GM13977 (cell line): ENCODE measurements around the gene CCNA2.

Experiments used
- DNase-seq: peaks from one replicate; pipeline ENCODE4 v3.0.0; 2012; ENCODE audit warnings: low spot score
- in situ Hi-C: fragments of 300-500 bp; cut with MboI; formaldehyde crosslinking; loops from one replicate; pipeline ENCODE4 v1.12.0; 2022; ENCODE audit warnings: low sequenced_read_pairs, low pct_unique_long_range_greater_than_20kb, mixed read lengths, inconsistent platforms; ENCODE audit not compliant: unreplicated experiment
- TF ChIP-seq, protein P1 (sequence below): IDR thresholded peaks from 2 replicates; pipeline ENCODE4 v1.5.1; 2012; ENCODE audit warnings: mild to moderate bottlenecking, control low read depth; ENCODE audit not compliant: insufficient read depth; ENCODE audit errors: extremely low read depth, missing control alignments

The CCNA2 gene

DNA sequence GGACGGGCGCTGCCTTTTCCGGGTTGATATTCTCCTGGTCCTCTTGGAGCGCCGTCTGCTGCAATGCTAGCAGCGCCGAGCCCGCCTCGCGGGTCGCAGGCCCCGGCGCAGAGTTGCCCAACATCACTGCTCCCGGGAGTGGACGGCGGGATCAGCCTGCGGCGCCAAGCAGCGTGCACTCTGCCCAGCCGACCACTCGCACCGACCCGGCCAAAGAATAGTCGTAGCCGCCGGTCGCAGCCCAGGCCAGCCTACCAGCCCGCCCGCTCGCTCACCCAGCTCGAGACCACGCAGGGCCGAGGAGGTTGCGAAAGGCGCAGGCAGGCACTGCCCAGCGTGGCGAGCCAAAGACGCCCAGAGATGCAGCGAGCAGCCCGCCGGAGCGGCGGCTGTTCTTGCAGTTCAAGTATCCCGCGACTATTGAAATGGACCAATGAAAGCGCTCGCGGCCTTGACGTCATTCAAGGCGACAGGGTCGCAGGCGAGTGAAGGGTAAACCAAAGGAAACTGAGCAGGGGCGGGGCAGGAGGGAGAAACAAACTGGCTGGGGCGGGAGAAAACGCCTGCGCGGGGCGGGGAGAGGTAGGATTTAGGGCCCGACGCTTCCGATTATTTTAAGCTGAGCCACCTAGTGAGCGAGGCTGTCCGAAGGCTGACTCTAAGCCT is at the start of gene CCNA2:
Gene CCNA2 (minus strand): TSS at position 379 of the 666 bp plus-strand sequence. CDS start 255 bp downstream, at position 124.
- TF ChIP-seq, protein P1, sequence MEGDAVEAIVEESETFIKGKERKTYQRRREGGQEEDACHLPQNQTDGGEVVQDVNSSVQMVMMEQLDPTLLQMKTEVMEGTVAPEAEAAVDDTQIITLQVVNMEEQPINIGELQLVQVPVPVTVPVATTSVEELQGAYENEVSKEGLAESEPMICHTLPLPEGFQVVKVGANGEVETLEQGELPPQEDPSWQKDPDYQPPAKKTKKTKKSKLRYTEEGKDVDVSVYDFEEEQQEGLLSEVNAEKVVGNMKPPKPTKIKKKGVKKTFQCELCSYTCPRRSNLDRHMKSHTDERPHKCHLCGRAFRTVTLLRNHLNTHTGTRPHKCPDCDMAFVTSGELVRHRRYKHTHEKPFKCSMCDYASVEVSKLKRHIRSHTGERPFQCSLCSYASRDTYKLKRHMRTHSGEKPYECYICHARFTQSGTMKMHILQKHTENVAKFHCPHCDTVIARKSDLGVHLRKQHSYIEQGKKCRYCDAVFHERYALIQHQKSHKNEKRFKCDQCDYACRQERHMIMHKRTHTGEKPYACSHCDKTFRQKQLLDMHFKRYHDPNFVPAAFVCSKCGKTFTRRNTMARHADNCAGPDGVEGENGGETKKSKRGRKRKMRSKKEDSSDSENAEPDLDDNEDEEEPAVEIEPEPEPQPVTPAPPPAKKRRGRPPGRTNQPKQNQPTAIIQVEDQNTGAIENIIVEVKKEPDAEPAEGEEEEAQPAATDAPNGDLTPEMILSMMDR = no peak
- peak; percentile 96 for DNase-seq
- in situ Hi-C loops = no loop called here

DNA sequence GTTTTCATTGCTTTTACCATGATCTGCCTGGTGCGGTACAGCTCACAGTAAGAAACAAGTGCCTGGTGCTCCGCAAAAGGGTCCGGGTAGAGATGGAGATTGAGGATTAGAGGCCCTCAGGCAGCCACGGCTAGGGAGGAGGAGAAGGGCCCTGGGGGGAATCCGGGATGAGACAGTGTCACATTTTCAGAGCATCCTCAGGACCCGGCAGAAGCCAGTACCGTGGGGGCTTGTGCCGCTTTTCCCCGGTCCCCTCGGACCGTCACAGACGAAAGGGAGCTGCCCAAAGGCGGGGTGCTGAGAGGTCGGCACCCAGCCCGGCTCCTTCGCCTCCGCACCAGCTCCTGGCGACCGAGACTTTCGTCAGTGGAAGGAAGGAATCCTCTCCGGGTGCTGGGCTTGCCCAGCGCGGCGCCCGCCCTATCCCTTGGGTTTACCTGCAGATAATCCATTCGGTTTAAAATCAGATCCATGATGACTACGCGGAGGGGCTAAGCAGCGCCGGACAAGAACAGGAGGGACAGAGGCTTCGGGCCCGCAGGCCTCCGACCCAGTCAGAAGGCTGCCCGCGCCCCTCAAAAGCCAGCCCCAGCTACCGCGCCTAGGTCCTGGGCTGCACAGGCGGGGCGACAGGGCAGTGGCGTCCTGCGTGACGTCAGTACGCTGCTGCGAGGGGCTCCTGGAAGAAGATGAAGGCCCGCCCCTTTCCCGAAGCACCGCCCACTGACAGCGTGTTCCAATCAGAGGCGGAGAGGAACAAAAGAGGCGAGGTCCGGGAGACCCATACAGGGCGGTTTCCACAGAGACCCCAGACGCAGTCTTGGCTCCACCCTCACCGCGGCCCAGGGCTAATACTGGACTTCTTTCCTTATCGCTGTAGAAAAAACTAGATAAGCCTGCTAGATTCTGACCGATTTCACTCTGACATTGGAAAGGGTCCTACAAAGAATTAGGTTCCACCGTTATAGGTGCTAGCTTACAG is 46.4 kb upstream of the CCNA2 start, which contains the start of gene BBS7:
Gene BBS7 (minus strand): TSS at position 634 of the 982 bp plus-strand sequence. CDS start 161 bp downstream, at position 473.
- TF ChIP-seq, protein P1 = no peak
- in situ Hi-C loops = no loop called here
- DNase-seq = peak; percentile 91

DNA sequence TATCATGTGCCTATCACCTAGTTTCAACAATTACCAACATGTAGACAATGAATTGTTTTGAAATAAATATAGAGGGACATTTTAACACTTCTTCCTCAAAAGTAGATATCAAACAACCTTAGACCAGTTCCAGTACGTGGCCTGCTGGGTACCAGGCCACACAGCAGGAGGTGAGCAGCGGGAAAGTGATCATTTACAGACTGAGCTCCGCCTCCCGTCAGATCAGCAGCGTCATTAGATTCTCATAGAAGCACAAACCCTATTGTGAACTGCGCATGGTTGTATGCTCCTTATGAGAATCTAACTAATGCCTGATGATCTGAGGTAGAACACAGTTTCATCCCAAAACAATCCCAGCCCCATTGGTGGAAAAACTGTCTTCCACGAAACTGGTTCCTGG is 40.1 kb upstream of the CCNA2 start:
- in situ Hi-C loops = no loop called here
- TF ChIP-seq, protein P1 = no peak
- DNase-seq = no peak

DNA sequence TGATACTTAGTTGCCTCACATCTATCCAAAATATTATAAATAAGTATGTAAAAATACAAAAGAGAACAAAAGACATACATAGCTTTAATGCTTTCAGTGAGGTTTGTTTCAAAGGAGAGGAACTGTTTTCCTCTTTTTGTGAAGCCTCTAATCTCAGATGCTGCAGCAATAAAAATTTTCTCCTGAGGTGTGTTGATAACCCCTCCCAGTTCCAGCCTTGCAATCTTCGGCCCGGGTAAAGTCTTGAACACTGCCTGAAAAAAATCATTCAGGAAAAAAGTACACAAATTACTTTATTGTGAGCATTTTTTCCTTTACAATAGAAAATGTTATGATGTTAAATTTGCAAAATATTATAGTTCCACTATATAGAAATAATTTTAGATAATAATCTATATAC is 37.7 kb upstream of the CCNA2 start:
- no peak for DNase-seq
- TF ChIP-seq, protein P1 = no peak
- in situ Hi-C loops = no loop called here

DNA sequence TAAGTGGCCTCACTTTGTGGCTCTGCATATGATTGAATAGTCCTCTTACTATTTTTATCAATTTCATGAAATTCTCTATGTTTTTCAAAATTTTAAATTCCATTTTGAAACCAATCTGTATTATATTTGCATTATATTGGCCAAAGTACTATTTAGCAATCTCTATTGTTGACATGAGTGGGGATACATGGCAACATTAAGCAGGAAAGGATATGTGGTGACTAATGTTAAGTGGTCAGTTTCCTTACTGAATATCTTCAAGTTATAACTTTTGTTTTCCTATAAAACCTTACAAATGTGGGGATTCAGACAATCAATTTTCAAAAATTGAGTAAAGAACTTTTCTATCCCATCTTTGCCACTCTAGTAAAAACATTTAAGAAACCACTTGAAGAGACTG is 36.4 kb upstream of the CCNA2 start:
- in situ Hi-C loops = no loop called here
- TF ChIP-seq, protein P1 = no peak
- no peak for DNase-seq

DNA sequence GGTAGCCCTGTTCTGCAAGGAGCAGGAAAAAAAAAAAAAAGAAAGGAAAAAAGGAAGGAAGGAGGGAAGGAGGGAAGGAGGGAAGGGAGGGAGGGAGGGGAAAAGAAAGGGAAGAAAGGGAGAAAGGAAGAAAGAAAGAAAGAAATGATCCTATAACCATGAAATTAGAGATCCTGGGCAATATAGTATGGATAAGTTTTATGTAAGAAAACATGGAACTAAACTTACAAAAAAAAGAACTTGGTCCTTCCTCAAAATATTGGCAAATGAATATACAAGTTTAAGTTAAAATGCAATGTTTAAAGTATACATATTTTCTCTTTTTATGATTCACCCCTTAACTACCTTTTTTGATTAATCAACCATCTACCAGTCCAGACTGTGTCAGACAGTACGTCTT is 27.7 kb upstream of the CCNA2 start:
- DNase-seq = no peak
- TF ChIP-seq, protein P1 = no peak
- in situ Hi-C loops = no loop called here
